GM18498 (cell line): Measurements from ENCODE around the gene RPP38.

ENCODE experiments used
- ATAC-seq: cut with Tn5 transposase; IDR thresholded peaks from one replicate; pipeline ENCODE4 v1.9.1; 2021; ENCODE audit warnings: mild to moderate bottlenecking, moderate library complexity; ENCODE audit not compliant: unreplicated experiment

RPP38 gene

DNA sequence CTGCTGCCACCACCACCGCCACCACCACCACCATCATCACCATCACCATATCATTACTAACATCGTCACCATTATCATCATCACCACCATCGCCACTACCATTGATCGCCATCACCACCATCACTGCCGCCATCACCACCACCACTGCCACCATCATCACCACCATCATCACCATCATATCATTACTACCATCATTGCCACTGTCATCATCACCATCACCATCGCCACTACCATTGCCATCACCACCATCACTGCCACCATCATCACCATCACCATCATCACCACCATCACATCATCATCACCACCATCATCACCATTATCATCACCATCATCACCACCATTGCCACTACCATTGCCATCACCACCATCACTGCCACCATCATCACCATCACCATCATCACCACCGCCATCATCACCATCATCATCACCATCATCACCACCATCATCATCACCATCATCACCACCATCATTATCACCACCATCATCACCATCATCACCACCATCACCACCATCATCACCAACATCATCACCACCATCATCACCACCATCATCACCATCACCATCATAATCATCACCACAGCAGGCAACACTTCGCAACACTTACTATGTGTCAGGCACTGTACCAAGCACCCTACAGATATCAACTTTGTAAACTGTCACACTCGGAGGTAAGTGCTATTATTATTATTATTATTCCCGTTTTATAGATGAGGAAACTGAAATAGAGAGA, 52.1 kb downstream of the RPP38 start:
- ATAC-seq, result no peak

DNA sequence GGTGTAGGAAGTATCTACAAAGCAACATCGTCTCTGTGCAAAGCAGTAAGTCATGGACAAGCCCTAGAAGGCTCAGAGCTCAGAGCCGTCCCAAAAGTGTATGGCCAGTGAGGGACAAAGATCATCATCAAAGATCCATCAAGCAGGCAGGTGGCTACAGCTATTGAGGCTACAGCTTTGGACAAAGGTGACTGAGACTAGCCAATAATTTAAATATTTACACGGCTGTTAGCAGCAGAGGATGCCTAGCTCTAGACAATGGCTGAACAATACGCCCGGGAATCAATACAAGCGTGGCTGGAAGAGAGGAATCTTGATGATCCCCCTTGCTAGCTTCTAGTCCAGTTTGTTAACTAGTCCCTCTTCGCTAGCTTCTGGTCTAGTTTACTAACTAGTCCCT, 53.4 kb downstream of the RPP38 start:
- ATAC-seq, result no peak

DNA sequence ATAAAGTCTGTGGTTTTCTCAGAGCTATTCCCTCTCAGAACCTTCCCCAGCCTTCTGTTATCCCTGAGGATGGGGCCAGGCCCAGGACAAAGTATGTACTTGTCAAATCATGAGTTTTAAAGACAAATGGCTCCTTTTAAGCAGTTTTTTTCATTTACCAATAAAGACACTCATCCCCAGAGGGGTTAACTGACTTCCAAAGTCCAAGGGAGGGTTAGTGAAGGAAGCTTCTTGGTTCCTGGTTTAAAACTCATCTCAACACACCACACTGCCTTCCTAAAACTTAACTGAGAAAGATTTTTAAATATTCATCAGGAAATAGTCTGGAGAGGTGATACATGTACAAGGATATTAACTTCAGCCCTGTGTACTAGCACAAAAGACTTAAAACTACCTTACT, 55.4 kb downstream of the RPP38 start:
- ATAC-seq, result no peak
